C4-2B (cell line): ENCODE measurements around the gene WDR27.

Experiments used
- CTCF ChIP-seq: fragments of 450-650 bp; conservative IDR thresholded peaks from 2 replicates; pipeline ENCODE4 v1.5.1; 2017; ENCODE audit warnings: mild to moderate bottlenecking
- ZFX ChIP-seq: fragments of 450-650 bp; IDR thresholded peaks from 2 replicates; pipeline ENCODE4 v1.6.1; 2017

DNA sequence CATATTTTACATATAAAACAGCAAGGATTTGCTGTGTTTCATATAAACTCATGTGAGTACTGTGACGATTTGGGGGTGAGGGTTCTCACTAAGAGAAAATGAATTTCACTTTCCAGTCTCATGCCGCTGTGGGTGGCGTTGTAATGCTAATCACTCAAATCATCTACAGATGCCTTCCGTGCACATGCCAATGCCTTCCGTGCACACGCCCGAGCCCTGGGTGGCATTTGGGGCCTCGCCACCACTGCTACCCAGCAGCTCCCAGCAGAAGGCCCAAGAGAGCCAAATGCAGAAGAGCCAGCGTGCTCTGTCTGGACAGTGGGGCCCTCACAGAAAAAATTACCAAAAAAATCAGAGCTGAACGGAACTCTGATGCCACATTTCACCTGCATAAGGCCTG lies 53.7 kb downstream of the WDR27 start:
- no peak for TF ChIP-seq CTCF
- no peak for TF ChIP-seq ZFX
